ENCODE results near the gene ATP11A. TPM values are rescaled to one million over a fixed set of nuclear protein-coding genes. Genes with fewer than 3 reads are reported as not detected.
"Not testable (repeated sequence)": the region's sequence is repeated elsewhere in the genome, so short reads cannot be mapped to it uniquely, and the experiment has no call there.

Gene ATP11A
- total and polyA plus RNA-seq, 10 donors: 2.7 to 91.3 (median 59.1) TPM

- Histone ChIP-seq H3K36me3 (peaks cover 0 to 35% (median 11%) of the 10 kb centered on the region in 6 donors), H3K4me3 (no peak overlapping the region), H3K9me3 (no peaks in the 10 kb centered on the region), H3K4me1 (peaks cover 7 to 43% (median 23%) of the 10 kb centered on the region in 6 donors), H3K27me3 (replicated peaks in 1 of 7) (no peaks in the 10 kb centered on the region), H3K27ac (peak overlapping the region in 7 of 8 donors; percentile 22 to 72 (median 52))
- intact Hi-C loops (cut with DNase I; ENCODE audit: low total_unique reads): no loop called here
- DNase-seq: no peak
- 42 to 63% (median 56%) methylated on average over 28 of the region's 28 CpGs for WGBS, 5 donors
- TF ChIP-seq POLR2AphosphoS5 (IDR thresholded peaks at IDR 0.05) (peak in 1 of 3 donors; percentile 20), CTCF (IDR thresholded peaks at IDR 0.05 in 8 of 11, conservative IDR thresholded peaks at IDR 0.05 in 3 of 11) (no peak), POLR2A (IDR thresholded peaks at IDR 0.05) (no peak)
These were observed 93.5 kb downstream of the ATP11A start for GRCh38 chr13:112783135-112783977.

GRCh38 chr13:112783978-112784371 lies 94.1 kb downstream of the ATP11A start:
- H3K27ac ChIP-seq: peak overlapping the region in 3 of 8 donors; percentile 22 to 72 (median 70)

GRCh38 chr13:112784811-112785482 lies 95.1 kb downstream of the ATP11A start:
- 97 to 99% (median 98%) methylated on average over 27 to 29 of the region's 29 CpGs for WGBS, 5 donors
- no peak for TF ChIP-seq POLR2A (IDR thresholded peaks at IDR 0.05)
- no peak for TF ChIP-seq POLR2AphosphoS5 (IDR thresholded peaks at IDR 0.05)
- Histone ChIP-seq H3K9me3 (no peaks in the 10 kb centered on the region), H3K4me3 (no peak overlapping the region), H3K36me3 (peaks cover 0 to 51% (median 11%) of the 10 kb centered on the region in 6 donors), H3K4me1 (peaks cover 7 to 42% (median 23%) of the 10 kb centered on the region in 6 donors), H3K27ac (no peak overlapping the region), H3K27me3 (replicated peaks in 1 of 7) (no peaks in the 10 kb centered on the region)
- intact Hi-C loops (cut with DNase I; ENCODE audit: low total_unique reads): no loop called here
- no peak for DNase-seq

More at GRCh38 chr13:112783978-112784371, 94.1 kb downstream of the ATP11A start:
- Histone ChIP-seq H3K27me3 (replicated peaks in 1 of 7) (no peaks in the 10 kb centered on the region), H3K36me3 (peaks cover 0 to 41% (median 11%) of the 10 kb centered on the region in 6 donors), H3K4me3 (no peak overlapping the region), H3K9me3 (no peaks in the 10 kb centered on the region), H3K4me1 (peaks cover 7 to 42% (median 23%) of the 10 kb centered on the region in 6 donors)
- DNase-seq: no peak
- intact Hi-C loops (cut with DNase I; ENCODE audit: low total_unique reads): no loop called here
- TF ChIP-seq CTCF (IDR thresholded peaks at IDR 0.05 in 8 of 11, conservative IDR thresholded peaks at IDR 0.05 in 3 of 11) (no peak), POLR2AphosphoS5 (IDR thresholded peaks at IDR 0.05) (no peak), POLR2A (IDR thresholded peaks at IDR 0.05) (no peak)
- WGBS, 5 donors: 70 to 82% (median 75%) methylated on average over 9 of the region's 9 CpGs

GRCh38 chr13:112785483-112785856 lies 95.6 kb downstream of the ATP11A start:
- intact Hi-C loops (cut with DNase I; ENCODE audit: low total_unique reads): no loop called here
- Histone ChIP-seq H3K27ac (no peak overlapping the region), H3K9me3 (no peaks in the 10 kb centered on the region), H3K36me3 (peaks cover 0 to 56% (median 11%) of the 10 kb centered on the region in 6 donors), H3K4me1 (peaks cover 7 to 37% (median 23%) of the 10 kb centered on the region in 6 donors), H3K27me3 (replicated peaks in 1 of 7) (no peaks in the 10 kb centered on the region), H3K4me3 (no peak overlapping the region)
- TF ChIP-seq POLR2A (IDR thresholded peaks at IDR 0.05): no peak
- TF ChIP-seq CTCF (IDR thresholded peaks at IDR 0.05 in 8 of 11, conservative IDR thresholded peaks at IDR 0.05 in 3 of 11): no peak
- no peak for TF ChIP-seq POLR2AphosphoS5 (IDR thresholded peaks at IDR 0.05)
- WGBS, 5 donors: 95 to 98% (median 97%) methylated on average over 15 to 16 of the region's 16 CpGs
- DNase-seq: no peak

- DNase-seq; intact Hi-C loops (cut with DNase I; ENCODE audit: low total_unique reads): not testable (repeated sequence)
- WGBS, 5 donors: 93 to 98% (median 97%) methylated on average over 14 of the region's 14 CpGs
These were observed 97.0 kb downstream of the ATP11A start for GRCh38 chr13:112786810-112787209.

More at GRCh38 chr13:112786810-112787209, 97.0 kb downstream of the ATP11A start:
- not testable (repeated sequence) for H3K27ac ChIP-seq; H3K27me3 ChIP-seq (replicated peaks in 1 of 7); H3K9me3 ChIP-seq; H3K4me3 ChIP-seq
- Histone ChIP-seq H3K36me3 (peaks cover 0 to 70% (median 13%) of the 10 kb centered on the region in 6 donors), H3K4me1 (peaks cover 7 to 31% (median 19%) of the 10 kb centered on the region in 6 donors)
